Left hindlimb (tissue), 1 donor: ENCODE data around the gene PF4V1.

Experiments
- DNase-seq: peaks from one replicate; pipeline ENCODE4 v3.0.0-alpha.2; 2018

The PF4V1 gene

DNA sequence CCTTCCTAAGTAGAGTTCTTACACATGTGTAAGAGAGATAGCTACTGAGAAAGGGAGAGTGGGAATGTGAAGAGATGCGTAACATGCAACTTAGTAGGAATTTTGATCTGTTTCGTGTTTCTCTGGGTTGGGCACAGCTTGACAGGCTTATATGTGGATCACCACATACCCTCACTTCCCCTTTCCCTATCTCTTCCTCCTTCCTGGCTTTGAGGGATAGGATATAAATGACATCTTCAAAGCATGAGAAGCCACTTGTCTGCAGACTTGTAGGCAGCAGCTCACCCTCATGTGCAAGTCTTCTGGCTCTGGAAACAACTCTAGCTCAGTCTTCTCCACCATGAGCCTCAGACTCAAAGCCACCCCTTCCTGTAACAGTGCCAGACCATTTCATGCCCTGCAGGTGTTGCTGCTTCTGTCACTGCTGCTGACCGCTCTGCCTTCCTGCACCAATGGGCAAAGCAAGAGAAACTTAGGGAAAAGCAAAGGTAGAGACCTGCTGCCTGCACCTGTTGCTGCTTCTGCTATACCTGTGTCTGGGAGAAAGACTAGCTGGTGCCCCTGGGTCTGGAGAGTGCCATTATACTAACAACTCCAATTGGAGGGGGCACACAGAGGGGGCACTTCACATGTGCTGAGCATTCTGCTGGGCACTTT is 5.4 kb upstream of the PF4V1 start:
- DNase-seq, result no peak

DNA sequence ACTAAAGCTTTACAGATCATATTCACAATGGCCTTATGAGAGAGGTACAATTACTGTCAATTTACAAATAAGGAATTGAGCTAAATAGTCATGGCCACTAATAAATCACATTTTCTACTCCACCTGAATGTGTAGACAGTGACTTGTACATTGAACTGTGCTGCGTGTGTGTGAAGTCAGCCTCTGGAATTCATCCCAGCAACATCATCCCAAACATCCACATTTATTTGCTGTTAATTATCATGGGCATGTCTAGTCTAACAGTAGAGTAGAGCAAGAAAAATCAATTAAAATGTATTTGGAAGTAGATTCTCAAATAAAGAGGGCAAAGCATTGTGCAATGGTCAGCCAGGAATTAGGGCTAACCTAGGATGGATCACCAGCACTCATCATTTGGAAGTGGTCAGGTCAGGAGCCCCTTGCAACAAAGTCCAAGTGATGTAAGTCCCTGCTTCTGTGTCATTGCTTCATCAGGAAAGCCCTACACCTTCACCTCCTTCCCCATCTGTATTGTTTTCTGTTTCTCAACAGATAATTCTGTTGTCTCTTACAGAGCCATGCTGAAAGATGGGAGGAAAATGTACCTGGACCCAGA is 4.8 kb upstream of the PF4V1 start:
- no peak for DNase-seq

DNA sequence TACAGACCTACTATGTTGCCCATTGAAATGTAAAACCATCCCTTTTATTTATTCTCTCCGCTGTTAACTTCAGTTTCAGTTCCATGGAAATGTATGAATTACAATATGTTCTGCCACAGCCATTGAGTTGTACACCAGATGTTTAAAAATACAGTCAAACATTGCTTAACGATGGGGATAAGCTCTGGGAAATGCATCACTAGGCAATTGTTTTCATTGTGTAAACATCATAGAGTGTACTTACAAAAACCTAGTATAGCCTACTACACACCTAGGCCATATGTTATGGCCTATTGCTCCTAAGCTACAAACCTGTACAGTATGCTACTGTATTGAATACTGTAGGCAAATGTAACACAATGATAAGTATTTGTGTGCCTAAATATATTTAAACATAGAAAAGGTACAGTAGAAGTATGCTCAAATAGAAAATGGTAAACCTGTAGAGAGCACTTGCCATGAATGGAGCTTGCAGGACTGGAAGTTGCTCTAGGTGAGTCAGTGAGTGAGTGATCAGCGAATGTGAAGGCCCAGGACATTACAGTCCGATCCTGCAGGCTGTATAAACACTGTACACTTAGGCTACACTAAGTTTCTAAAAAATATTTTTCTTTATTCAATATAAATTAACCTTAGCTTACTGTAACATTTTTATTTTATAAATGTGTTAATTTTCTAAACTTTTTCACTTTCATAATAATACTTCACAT is 2.7 kb upstream of the PF4V1 start:
- DNase-seq, result no peak

DNA sequence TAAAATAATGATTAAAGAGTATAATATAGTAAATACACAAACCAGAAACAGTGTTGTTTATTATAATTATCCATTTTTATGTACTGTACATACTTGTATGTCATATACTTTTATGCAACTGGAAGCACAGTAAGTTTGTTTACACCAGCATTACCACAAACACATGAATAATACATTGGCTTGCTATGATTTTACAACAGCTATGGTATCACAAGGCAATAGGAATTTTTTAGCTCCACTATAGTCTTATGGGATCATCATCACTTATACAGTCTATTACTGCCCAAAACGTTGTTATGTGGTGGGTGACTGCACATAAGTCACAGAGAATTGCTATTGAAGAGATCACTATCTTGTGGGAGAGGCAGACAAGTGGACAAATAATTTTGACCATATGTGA is 1.8 kb upstream of the PF4V1 start:
- no peak for DNase-seq

DNA sequence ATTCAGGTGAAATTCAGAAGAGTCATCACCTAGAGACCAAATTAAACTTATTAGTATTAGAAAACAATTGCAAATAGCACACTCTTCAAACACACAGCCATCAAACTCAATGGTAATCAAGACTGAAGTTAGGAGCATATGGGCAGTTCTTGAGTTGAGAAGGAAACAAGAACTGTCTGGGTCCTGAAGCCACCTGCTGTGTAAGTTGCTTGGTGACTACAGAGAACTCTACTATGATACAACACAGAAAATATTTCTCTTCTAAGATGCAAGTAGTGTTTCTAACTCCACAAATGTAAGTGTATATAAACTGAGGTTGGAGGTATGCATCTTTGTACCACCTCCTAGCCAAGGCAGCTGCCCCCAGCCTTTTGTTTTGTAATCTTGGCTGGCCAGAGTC is 325 bp upstream of the PF4V1 start:
- DNase-seq, result no peak

DNA sequence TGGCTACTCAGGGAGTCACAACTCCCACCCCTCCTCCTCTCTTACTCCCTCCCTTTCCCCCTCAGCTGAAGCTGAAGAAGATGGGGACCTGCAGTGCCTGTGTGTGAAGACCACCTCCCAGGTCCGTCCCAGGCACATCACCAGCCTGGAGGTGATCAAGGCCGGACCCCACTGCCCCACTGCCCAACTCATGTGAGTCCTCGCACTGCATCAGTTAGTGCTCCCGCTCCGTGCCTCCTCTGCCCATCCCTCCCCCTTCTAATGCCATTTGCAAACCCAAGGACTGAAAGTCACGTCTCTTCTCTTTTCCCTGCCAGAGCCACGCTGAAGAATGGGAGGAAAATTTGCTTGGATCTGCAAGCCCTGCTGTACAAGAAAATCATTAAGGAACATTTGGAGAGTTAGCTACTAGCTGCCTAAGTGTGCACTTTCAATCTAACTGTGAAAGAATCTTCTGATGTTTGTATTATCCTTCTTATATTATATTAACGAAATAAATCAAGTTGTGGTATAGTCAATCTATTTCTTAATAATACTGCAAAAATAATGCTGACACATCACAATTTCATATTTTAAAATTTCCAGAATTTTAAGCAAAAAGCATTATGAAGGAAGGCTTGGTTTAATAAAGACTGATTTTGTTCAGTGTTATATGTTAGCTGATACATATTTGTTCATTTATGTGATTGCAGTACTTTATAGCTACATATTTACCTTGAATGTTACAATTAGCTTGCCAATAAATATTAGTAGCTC is 800 bp downstream of the PF4V1 start:
- no peak for DNase-seq

DNA sequence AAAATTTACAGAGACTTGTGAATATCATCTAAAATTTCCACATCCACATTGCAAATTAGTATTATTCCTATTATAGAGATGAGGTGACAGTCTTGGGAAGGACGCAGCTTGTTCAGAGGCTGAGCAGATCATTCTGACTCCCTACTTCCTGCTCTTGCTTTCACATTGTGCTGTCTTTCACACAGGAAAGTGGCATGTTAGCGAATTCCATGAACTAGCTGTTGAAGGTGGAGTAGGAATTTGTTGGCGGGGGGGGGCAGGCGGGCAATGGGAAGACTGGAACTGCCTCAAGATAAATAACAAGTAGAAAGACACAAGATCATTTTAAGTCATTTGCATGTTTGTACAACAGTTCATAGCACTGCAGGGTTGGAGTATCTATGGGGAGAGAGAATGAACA is 2.3 kb downstream of the PF4V1 start:
- no peak for DNase-seq

DNA sequence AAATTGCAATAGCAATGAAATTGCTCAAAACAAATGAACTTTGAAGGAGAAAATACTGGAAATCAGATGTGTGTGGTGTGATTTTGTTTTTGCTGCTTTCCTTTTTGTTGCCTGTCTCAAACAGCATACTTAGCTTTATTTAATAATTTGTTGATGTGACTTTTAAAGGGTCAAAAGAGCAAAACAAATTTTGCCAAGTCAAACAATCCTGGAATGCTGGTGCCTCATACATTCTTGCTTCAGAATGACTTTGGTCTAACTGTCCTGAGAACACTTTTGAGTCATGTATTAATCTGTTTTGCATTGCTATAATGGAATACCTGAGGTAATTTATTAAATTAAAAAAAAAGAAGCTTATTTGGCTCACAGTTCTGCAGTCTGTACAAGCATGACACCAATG is 3.4 kb downstream of the PF4V1 start:
- DNase-seq, result no peak

DNA sequence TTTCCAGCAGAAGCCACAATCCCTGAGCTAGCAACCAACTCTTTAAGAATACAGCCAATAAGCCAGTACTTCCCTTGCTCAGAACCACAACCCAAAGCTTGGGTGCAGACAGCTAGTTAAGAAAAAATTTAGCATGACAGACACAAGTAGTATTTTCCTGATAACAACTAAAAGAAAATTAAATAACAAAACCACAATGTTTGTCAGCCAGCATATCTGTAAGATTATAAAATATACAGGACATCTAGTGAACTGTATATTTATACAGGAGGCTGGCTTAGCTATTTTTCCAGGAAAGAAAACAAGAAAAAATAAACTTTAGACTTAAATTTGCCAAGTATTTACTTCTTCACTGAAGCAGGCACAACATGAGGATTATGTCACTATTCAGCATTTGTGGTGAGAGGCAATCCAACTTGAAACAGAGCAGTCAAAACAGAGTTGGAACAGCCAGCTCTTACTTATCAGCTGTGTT is 6.6 kb downstream of the PF4V1 start:
- DNase-seq, result no peak

DNA sequence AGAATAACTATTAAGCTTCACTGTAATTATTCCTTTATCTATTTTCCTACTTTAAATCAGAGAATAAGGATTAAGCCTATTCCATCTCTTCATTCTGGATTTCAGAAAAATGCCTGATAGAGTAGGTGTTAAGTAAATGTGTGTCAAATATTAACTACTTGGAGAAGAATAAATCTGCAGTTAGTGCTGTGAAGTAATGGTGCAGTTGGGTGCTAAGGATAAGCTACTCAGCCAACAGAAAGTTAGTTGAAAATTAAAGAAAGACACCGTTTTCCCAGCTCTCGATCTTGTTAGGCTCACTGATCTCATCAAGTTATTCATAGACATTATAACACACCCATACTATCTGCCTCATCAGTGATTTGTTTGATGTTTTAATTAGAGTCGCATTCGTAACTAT is 7.1 kb downstream of the PF4V1 start:
- DNase-seq, result no peak

DNA sequence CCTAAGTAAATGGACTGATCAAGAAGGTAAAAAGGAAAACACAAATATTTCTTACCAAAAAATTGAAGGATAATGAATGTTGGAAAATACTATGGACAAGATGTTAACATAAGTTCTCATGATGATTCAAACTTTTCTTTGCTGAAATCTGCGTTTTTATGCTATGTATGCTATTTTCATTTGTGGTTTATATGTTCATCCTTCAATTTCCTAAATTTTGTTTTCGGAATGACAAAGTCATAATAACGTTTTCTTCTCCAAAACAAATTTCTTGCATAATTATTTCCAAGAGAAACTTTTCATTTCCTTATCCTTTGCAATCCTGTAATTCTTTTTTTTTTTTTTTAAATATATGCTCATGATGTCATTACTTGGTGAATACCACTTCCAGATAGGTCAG is 7.8 kb downstream of the PF4V1 start:
- DNase-seq, result no peak

DNA sequence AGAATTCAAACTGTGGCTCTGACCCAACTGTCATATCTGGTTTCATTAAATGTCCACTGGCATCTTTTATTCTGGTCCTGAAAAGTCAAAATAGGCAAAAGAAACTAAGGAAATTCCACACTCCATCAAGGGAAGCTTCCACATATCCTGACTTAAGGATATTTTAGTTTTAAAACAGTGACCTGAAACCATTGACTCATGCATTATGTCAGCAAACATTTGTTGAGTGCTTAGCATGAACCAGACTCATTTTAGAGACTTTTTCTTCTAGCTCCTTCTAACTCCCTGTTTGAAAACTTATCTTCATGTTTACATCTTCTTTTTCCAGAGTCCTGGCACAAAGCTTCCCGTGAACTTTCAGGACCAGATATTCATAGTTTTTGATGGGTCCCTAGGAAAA is 9.2 kb downstream of the PF4V1 start:
- no peak for DNase-seq

DNA sequence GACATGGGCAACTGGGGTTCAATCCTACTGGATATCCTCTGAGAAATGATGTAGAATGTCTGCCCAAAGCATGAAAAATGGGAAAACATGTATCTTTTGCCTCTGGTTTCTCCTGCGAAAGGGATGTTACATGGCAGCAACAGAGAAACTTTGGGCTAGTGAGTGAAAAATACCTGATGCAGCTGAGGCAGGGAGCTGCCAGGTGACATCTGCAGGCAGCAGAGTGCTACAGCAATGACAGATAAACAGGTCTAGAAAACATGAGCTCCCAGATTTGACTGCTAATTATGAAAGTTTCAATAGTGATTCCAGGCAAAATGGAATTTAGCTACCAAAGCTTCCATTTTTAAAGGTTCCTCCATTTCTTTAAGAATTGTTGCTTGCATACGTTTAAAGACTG is 11.3 kb downstream of the PF4V1 start:
- DNase-seq, result no peak

DNA sequence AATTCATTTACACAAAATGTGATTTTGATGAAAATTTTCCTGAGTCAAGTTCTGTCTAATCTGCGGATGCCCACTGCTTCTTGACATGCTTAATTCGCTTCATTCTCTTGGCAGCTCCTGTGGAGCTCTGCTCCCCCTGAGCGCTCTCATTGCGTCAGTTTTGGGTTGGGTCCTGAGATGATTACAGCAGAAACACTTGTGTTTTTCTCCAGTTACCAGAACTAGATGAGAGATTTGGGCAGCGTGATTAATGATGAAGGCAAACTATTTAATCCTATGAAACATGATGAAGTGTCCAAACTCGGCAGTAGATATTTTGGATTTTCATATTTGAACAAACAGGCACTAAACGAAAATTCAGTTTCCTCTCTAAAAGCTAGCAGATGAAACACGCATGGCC is 11.9 kb downstream of the PF4V1 start:
- no peak for DNase-seq

DNA sequence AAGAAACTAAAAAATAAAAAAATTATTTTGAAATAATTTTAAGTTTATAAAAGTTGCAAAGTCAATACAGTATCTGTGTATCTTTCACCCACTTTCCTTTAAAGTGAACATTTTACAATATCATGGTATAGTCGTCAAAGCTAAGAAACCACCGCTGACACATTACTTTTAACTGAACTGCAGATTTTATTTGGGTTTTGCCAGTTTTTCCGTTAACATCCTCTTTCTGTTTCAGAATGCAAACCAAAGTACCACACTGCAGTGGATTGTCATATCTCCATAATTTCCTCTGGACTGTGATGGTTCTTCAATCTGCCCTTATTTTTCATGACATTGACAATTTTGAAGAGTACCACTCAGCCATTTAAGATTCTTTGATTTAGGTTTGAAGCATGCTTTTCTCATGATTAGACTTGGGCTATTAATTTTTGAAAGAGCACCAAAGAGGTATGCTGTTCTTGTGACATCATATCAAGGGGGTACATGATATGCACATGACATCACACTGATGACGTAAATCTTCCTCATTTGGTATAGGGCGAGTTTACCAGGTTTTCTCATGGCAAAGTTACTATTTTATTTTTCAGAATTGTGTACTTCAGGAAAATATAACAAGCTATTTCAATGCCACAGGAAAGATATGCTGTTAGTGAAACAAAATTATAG is 12.5 kb downstream of the PF4V1 start:
- no peak for DNase-seq

DNA sequence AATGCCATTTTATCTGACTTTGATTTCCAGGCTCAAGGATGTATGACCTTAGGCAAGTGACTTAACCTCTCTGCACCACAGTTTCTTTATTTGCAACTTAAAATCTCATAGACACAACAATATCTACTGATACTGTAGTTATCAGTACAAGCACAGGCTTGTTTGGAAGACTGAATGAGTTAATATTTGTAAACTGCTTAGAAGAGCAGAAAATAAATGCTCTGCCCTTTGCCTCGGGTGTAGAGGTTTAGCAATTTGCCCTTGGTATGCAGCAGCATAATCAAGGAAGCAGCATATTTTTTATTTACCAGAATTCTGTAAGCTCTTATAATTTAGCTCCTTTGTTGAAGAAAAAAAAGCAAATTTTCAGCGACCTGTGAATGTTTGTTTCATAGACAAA is 13.2 kb downstream of the PF4V1 start:
- no peak for DNase-seq

DNA sequence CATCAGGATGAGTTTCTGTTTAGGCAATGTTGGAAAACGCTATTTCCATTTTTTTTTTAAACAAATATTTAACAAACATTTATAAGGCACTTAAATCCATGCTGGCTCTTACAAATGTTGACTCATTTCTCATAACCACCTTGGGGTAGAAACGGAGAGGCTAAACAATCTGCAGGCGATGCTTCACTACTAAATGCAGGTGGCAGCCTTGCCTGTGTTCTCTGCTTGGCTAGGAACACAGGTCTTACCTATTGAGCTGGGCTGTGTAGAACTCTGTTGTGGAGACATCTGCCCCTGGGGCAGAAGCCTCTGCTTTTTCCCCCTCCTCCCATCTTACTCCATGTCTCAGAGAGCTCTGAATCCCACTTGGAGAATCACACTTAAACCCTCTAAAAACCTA is 14.7 kb downstream of the PF4V1 start:
- no peak for DNase-seq

DNA sequence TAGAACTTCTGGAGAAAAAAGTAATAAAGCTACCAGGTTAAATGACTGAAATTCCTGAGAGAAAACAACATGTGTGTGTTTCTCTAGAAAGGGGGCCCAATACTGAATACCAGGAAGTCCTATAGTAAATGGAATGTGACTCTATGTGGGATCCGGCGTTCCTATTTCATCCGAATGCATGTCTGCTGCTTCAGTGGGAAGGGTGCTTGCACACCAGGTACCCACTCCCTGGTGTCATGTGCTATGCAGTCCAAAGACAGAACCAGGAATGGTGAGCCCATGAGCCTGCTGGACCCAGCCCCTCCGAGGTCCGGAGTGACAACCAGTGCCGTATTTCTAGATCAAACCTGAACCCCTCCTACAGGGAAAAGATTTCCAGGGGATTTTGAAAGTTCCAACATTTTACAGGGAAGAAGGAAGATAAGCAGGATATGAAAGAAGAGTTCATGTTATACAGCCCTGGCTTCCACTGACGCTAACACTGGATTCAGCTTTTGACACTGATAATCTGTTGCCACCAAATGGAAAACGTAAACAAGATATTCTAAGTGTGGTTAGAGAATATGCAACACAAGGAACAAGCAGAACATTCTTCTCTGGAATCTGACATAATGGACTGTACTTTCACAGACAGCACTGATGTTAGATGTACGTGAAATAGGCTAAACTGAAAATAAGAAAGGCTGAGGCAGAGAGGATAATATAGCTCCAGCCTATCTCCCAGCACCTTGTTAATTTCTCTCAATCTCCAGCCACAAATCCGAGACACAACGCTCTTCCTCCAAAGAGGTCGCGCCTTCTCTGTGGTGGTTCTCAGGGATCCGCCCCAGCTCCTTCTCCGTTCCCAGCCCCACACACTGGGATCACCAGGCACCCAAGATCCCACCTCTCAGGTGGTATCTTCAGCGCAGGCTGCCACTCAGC is 15.4 kb downstream of the PF4V1 start:
- no peak for DNase-seq

DNA sequence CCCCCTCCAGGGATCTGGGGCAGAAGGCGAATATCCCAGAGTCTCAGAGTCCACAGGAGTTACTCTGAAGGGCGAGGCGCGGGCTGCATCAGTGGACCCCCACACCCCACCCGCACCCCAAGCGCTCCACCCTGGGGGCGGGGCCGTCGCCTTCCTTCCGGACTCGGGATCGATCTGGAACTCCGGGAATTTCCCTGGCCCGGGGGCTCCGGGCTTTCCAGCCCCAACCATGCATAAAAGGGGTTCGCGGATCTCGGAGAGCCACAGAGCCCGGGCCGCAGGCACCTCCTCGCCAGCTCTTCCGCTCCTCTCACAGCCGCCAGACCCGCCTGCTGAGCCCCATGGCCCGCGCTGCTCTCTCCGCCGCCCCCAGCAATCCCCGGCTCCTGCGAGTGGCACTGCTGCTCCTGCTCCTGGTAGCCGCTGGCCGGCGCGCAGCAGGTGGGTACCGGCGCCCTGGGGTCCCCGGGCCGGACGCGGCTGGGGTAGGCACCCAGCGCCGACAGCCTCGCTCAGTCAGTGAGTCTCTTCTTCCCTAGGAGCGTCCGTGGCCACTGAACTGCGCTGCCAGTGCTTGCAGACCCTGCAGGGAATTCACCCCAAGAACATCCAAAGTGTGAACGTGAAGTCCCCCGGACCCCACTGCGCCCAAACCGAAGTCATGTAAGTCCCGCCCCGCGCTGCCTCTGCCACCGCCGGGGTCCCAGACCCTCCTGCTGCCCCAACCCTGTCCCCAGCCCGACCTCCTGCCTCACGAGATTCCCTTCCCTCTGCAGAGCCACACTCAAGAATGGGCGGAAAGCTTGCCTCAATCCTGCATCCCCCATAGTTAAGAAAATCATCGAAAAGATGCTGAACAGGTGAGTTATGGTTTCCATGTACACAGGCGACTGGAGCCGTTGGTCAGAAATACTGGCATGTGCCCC is 16.3 kb downstream of the PF4V1 start, which contains the start of gene CXCL1:
CXCL1 (plus strand) TSS at position 264 of the 926 bp plus-strand sequence; CDS start at position 342, 78 bp downstream.
- peak; percentile 38 for DNase-seq

DNA sequence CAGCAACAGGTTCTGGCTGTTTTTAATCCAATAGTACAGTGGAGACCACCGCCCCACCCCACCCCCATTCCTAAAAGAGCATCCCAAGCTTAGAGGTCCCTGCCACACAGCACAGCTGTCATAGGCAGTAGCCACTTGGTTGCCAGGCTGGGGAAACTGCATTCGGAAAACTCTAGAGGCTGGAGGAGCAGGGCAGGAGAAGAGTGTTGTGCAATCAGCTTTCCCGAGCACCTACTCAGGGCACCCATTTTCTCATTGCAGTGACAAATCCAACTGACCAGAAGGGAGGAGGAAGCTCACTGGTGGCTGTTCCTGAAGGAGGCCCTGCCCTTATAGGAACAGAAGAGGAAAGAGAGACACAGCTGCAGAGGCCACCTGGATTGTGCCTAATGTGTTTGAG is 17.2 kb downstream of the PF4V1 start:
- no peak for DNase-seq

DNA sequence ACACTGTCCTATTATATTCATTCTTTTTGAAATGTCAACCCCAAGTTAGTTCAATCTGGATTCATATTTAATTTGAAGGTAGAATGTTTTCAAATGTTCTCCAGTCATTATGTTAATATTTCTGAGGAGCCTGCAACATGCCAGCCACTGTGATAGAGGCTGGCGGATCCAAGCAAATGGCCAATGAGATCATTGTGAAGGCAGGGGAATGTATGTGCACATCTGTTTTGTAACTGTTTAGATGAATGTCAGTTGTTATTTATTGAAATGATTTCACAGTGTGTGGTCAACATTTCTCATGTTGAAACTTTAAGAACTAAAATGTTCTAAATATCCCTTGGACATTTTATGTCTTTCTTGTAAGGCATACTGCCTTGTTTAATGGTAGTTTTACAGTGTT is 17.7 kb downstream of the PF4V1 start:
- DNase-seq, result no peak
